Neuronal stem cell (in vitro differentiated cells): ENCODE results near the gene KCNIP4.

Experiments used
- DNase-seq: peaks from one replicate; pipeline ENCODE4 v3.0.0-alpha.2; 2013; ENCODE audit warnings: low spot score
- H2AFZ ChIP-seq: one replicate; pipeline ENCODE4 v1.6.1; 2013; ENCODE audit warnings: mild to moderate bottlenecking, low read length, inconsistent platforms
- H2AK5ac ChIP-seq: 2 replicates; pipeline ENCODE4 v1.6.1; 2013; ENCODE audit warnings: low read depth, mild to moderate bottlenecking, inconsistent platforms, low read length, moderate library complexity, mixed read lengths
- H2BK120ac ChIP-seq: 2 replicates; pipeline ENCODE4 v1.6.1; 2013; ENCODE audit warnings: low read depth, mild to moderate bottlenecking, inconsistent platforms, low read length, moderate library complexity, mixed read lengths
- H2BK12ac ChIP-seq: one replicate; pipeline ENCODE4 v1.6.1; 2013; ENCODE audit warnings: low read length, inconsistent platforms
- H2BK15ac ChIP-seq: 2 replicates; pipeline ENCODE4 v1.6.1; 2013; ENCODE audit warnings: mild to moderate bottlenecking, low read length, inconsistent platforms, mixed read lengths
- H2BK5ac ChIP-seq: one replicate; pipeline ENCODE4 v1.6.1; 2013; ENCODE audit warnings: inconsistent platforms, mild to moderate bottlenecking, low read length, moderate library complexity
- H3K14ac ChIP-seq: one replicate; pipeline ENCODE4 v1.6.1; 2013; ENCODE audit warnings: low read length, inconsistent platforms
- H3K18ac ChIP-seq: 2 replicates; pipeline ENCODE4 v1.6.1; 2013; ENCODE audit warnings: low read length, inconsistent platforms
- H3K23ac ChIP-seq: 2 replicates; pipeline ENCODE4 v1.6.1; 2013; ENCODE audit warnings: low read depth, mild to moderate bottlenecking, mixed read lengths, low read length, inconsistent platforms; ENCODE audit not compliant: poor library complexity
- H3K27ac ChIP-seq: replicated peaks from 3 replicates; pipeline ENCODE4 v1.5.1; 2013; ENCODE audit warnings: low read length, inconsistent platforms
- H3K27me3 ChIP-seq, 3 experiments: 2 replicates each; pipeline ENCODE4 v1.6.1; 2013; ENCODE audit warnings: low read length in 3 of 3, mild to moderate bottlenecking in 2 of 3, inconsistent platforms in 1 of 3, low read depth in 1 of 3, mixed read lengths in 1 of 3, moderate library complexity in 1 of 3; ENCODE audit not compliant: control insufficient read depth in 3 of 3, insufficient read depth in 3 of 3
- H3K36me3 ChIP-seq, 2 donors: replicated peaks in 1 of 2; 2 replicates each; pipeline ENCODE4 v1.6.1; 2013; ENCODE audit warnings: low read length in 2 of 2; ENCODE audit not compliant: control insufficient read depth in 2 of 2, insufficient read depth in 2 of 2
- H3K4ac ChIP-seq: 2 replicates; pipeline ENCODE4 v1.6.1; 2013; ENCODE audit warnings: inconsistent platforms, mild to moderate bottlenecking, low read length, moderate library complexity
- H3K4me1 ChIP-seq, 2 donors: 1 replicate in 1 of 2; 2 replicates in 1 of 2; pipeline ENCODE4 v1.6.1; 2013; ENCODE audit warnings: low read length in 2 of 2, low read depth in 1 of 2; ENCODE audit not compliant: control insufficient read depth in 2 of 2, insufficient read depth in 1 of 2
- H3K4me2 ChIP-seq: one replicate; pipeline ENCODE4 v1.6.1; 2013; ENCODE audit warnings: mild to moderate bottlenecking, low read length, inconsistent platforms; ENCODE audit not compliant: insufficient read depth, poor library complexity, severe bottlenecking
- H3K4me3 ChIP-seq, 2 donors: 2 replicates each; pipeline ENCODE4 v1.5.1; 2013; ENCODE audit warnings: low read length in 2 of 2, mild to moderate bottlenecking in 2 of 2, inconsistent platforms in 1 of 2, moderate library complexity in 1 of 2
- H3K79me1 ChIP-seq: one replicate; pipeline ENCODE4 v1.6.1; 2013; ENCODE audit warnings: low read depth, mild to moderate bottlenecking, inconsistent platforms, low read length, moderate library complexity
- H3K9ac ChIP-seq: one replicate; pipeline ENCODE4 v1.6.1; 2013; ENCODE audit warnings: mild to moderate bottlenecking, low read depth, low read length, inconsistent platforms; ENCODE audit not compliant: poor library complexity
- H3K9me3 ChIP-seq, 2 donors: replicated peaks in 1 of 2; 2 replicates each; pipeline versions ENCODE3 to v1.6.1; 2013; ENCODE audit warnings: low read length in 2 of 2, mild to moderate bottlenecking in 2 of 2, inconsistent platforms in 1 of 2, low read depth in 1 of 2, mixed read lengths in 1 of 2, moderate library complexity in 1 of 2; ENCODE audit not compliant: control insufficient read depth in 2 of 2, insufficient read depth in 1 of 2
- H4K8ac ChIP-seq: one replicate; pipeline ENCODE4 v1.6.1; 2013; ENCODE audit warnings: low read depth, mild to moderate bottlenecking, inconsistent platforms, low read length, moderate library complexity
- H4K91ac ChIP-seq: one replicate; pipeline ENCODE4 v1.6.1; 2013; ENCODE audit warnings: low read length, low read depth, mild to moderate bottlenecking, inconsistent platforms; ENCODE audit not compliant: poor library complexity
- WGBS, 2 donors: extraction: QIAGEN DNeasy Blood & Tissue Kit; methylation state at CpG; one replicate each; pipeline ENCODE4 v1.1.7; 2013; ENCODE audit warnings: missing lambda C conversion rate in 2 of 2, mixed read lengths in 1 of 2; ENCODE audit not compliant: insufficient read length in 2 of 2, insufficient replicate concordance in 1 of 2; ENCODE audit errors: extremely low coverage in 2 of 2; 5-methylcytosine and 5-hydroxymethylcytosine counted together

The KCNIP4 gene

DNA sequence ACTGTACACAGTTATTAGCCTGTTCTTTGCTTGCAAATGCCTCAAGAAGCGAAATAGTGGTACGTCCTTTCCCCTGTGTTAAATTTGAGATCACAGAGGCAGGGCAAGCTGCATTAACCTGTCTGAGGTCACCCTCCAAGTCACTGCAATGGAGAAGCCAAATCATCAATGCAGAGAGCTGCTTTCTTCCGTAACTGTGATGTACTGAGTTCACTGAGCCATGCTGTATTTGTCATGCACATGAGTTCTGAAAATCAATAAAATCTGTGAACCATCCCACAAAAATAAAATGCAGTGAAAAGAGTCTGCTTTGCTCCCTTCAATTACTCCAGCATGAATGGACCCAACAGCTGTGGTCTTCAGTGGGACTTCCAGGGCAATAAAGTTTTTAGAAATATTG, 393.5 kb downstream of the KCNIP4 start:
- H3K9me3 ChIP-seq, result no peaks in the 10 kb centered on the region
- H3K14ac ChIP-seq, result no peak overlapping the region
- no peak overlapping the region for H4K8ac ChIP-seq
- H2BK12ac ChIP-seq, result no peak overlapping the region
- no peak overlapping the region for H3K4ac ChIP-seq
- no peak for DNase-seq
- no peaks in the 10 kb centered on the region for H3K36me3 ChIP-seq
- no peak overlapping the region for H2BK120ac ChIP-seq
- H2BK15ac ChIP-seq, result no peak overlapping the region
- H3K4me1 ChIP-seq, result peaks cover 2 to 10% of the 10 kb centered on the region in 2 donors
- H3K27ac ChIP-seq, result no peak overlapping the region
- no CpG with 5 or more reads among the region's 3 CpGs for WGBS, 2 donors
- H2AFZ ChIP-seq, result no peak overlapping the region
- no peaks in the 10 kb centered on the region for H3K27me3 ChIP-seq
- no peak overlapping the region for H3K4me3 ChIP-seq
- no peak overlapping the region for H2BK5ac ChIP-seq
- no peak overlapping the region for H3K23ac ChIP-seq
- no peak overlapping the region for H3K4me2 ChIP-seq
- no peak overlapping the region for H3K9ac ChIP-seq
- no peaks in the 10 kb centered on the region for H3K79me1 ChIP-seq
- H4K91ac ChIP-seq, result no peak overlapping the region
- no peak overlapping the region for H3K18ac ChIP-seq
- H2AK5ac ChIP-seq, result no peak overlapping the region

DNA sequence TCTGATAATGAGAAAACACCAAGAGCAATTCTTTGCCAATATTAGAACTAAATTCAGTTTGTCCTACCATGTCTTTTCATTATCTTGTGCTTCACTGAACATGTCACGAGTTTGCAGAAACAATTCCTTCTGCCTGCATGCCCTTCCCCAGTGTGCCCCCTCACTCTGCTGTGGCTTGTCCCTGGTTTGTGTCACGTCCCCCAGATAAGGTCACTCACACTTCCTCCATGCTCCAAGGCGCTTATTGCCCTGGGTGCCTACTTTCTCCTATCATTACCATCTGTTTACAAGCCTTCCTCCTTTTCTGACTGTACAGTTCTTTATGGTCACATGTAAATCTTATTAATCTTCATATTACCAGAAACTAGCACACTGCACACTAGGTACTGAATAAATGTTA, 394.1 kb downstream of the KCNIP4 start:
- Histone ChIP-seq H2BK120ac (no peak overlapping the region), H3K4me2 (no peak overlapping the region), H2BK15ac (no peak overlapping the region), H4K91ac (no peak overlapping the region), H3K36me3 (no peaks in the 10 kb centered on the region), H3K4me3 (no peak overlapping the region), H2AK5ac (no peak overlapping the region), H3K9me3 (no peaks in the 10 kb centered on the region), H3K4ac (no peak overlapping the region), H4K8ac (no peak overlapping the region), H3K18ac (no peak overlapping the region), H3K27me3 (no peaks in the 10 kb centered on the region), H3K14ac (no peak overlapping the region), H2AFZ (no peak overlapping the region), H2BK5ac (no peak overlapping the region), H3K27ac (no peak overlapping the region), H3K4me1 (peaks cover 2 to 10% of the 10 kb centered on the region in 2 donors), H2BK12ac (no peak overlapping the region), H3K23ac (no peak overlapping the region), H3K9ac (no peak overlapping the region), H3K79me1 (no peaks in the 10 kb centered on the region)
- no CpG with 5 or more reads among the region's 3 CpGs for WGBS, 2 donors
- no peak for DNase-seq

- Histone ChIP-seq H2AFZ (no peak overlapping the region), H2BK15ac (no peak overlapping the region), H2BK120ac (no peak overlapping the region), H3K18ac (no peak overlapping the region), H3K9ac (no peak overlapping the region), H4K8ac (no peak overlapping the region), H3K36me3 (no peaks in the 10 kb centered on the region), H2BK5ac (no peak overlapping the region), H3K14ac (no peak overlapping the region), H3K27ac (no peak overlapping the region), H3K9me3 (no peaks in the 10 kb centered on the region), H2AK5ac (no peak overlapping the region), H2BK12ac (no peak overlapping the region), H3K23ac (no peak overlapping the region), H4K91ac (no peak overlapping the region), H3K27me3 (no peaks in the 10 kb centered on the region), H3K4me2 (no peak overlapping the region), H3K4ac (no peak overlapping the region), H3K4me1 (peaks cover 2 to 10% of the 10 kb centered on the region in 2 donors), H3K4me3 (no peak overlapping the region), H3K79me1 (no peaks in the 10 kb centered on the region)
- no peak for DNase-seq
- no CpG with 5 or more reads among the region's 1 CpG for whole genome bisulfite sequencing, 2 donors
These were observed 394.5 kb downstream of the KCNIP4 start for GRCh38 chr4:21554066-21554465.

DNA sequence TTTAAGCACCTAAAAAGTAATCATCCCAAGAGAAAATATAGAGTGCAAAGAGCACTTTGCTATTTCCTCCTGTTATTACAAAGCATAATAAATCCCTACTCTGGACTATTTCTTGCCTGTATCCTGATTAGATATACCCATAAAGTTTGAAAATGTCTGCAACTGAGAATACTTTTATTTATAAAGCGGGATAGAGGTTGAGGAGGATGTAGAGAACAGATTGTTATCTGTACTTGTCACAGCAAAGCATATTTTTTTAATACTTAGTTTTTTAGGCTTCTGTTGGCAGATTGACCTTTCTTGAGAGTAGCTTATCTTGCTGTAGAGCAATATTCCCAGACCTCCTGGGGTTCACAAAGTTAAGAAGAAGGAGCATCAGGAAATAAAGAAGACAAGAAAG, 396.1 kb downstream of the KCNIP4 start:
- no peak for DNase-seq
- Histone ChIP-seq H2BK15ac (no peak overlapping the region), H3K79me1 (no peaks in the 10 kb centered on the region), H2AFZ (peak overlapping the region; percentile 37), H2BK12ac (no peak overlapping the region), H3K18ac (no peak overlapping the region), H3K23ac (no peak overlapping the region), H3K14ac (no peak overlapping the region), H3K27me3 (no peaks in the 10 kb centered on the region), H3K27ac (no peak overlapping the region), H4K8ac (no peak overlapping the region), H4K91ac (no peak overlapping the region), H3K9ac (no peak overlapping the region), H3K9me3 (no peaks in the 10 kb centered on the region), H3K4me3 (no peak overlapping the region), H2BK120ac (no peak overlapping the region), H2AK5ac (no peak overlapping the region), H3K36me3 (no peaks in the 10 kb centered on the region), H2BK5ac (no peak overlapping the region), H3K4me1 (peaks cover 2 to 10% of the 10 kb centered on the region in 2 donors), H3K4ac (no peak overlapping the region), H3K4me2 (no peak overlapping the region)
- WGBS, 2 donors, result no CpG with 5 or more reads among the region's 1 CpG
